ENCODE measurements around the gene RHOU.

- TF ChIP-seq CTCF (IDR thresholded peaks at IDR 0.05): no peak
- TF ChIP-seq POLR2A (IDR thresholded peaks at IDR 0.05): no peak
These were observed 43.2 kb downstream of the RHOU start for GRCh38 chr1:228778466-228778865.
